Smooth muscle cell of trachea (primary cell): ENCODE results near the gene ADAM23. TPM values are rescaled to one million over a fixed set of nuclear protein-coding genes. Genes with fewer than 3 reads are reported as not detected.

Source experiments
- total RNA-seq: library from RNA; depleted of rRNA; stranded (reverse); fragments of >200 nt; gene quantifications from 2 replicates; pipeline ENCODE4 v1.2.1, GENCODE V29; 2014

Gene ADAM23
- 10.6 and 13.2 TPM in 2 replicates for total RNA-seq

GRCh38 chr2:206442833-206443734, at the start of gene ADAM23:
Gene ADAM23 (plus strand): TSS chr2:206443532. CDS start chr2:206443867, 335 bp downstream.

GRCh38 chr2:206642075-206643025, 199.0 kb downstream of the ADAM23 start, which contains the start of gene FAM237A:
Gene FAM237A (plus strand): TSS chr2:206642487. CDS start chr2:206644237, 1,750 bp downstream.

Other genes with a start within 250 kb of the ADAM23 start
- 10.4 and 13.1 TPM in 2 replicates for gene ZDBF2, start 168.9 kb upstream of the ADAM23 start, total RNA-seq
- gene FAM237A, start 199.0 kb downstream of the ADAM23 start, total RNA-seq, result not detected in 2 replicates